ENCODE data around the gene EXOSC7. TPM values are rescaled to one million over a fixed set of nuclear protein-coding genes. Genes with fewer than 3 reads are reported as not detected.
A peak's percentile ranks its signal among the peaks of the same experiment; 100 is the strongest.

EXOSC7 gene
- total and polyA plus RNA-seq, 9 of the 15 experiments (the other 6 are each of a cell fraction or from before 2014, with no cell fraction given): 88.5 to 237 (median 112) TPM

DNA sequence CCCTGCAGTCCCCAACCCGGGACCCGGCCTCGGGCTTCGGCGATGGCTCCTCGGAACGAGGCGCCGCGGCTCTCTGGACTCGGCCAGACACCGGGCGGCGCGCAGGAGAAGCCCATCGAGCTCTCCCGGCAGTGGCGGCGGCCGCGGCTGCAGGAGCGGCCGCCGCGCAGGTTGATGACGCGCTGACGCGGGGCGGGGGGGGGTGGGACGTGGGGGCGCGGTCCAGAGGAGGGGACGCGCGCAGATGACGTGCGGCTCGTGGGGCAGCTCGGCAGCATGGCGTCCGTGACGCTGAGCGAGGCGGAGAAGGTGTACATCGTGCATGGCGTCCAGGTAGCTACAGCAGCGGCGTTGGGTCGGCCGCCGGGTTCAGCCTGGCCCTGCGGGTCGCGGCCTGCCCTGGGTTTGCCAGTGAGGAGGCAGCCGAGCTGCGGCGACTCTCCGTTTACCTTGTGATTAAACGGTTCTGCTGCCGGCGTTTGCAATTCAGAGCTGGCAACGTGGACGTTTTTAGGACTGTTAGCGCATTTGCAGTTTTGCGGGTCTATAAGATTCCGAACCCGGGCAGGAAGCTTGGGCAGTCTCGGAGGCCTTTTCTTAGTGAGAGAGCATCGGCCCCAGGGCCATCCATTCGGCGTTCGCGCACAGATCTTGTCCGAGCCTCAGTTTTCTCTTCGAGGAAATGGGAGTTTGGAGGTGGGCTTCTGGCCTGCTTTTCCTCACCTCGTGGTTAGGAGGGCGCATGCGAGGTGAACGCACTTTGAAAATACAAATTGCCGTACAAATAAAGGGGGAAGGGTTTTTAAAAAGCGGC lies at the start of gene EXOSC7, which contains the start of gene ZDHHC3 (continued):
- TF ChIP-seq, protein P1, sequence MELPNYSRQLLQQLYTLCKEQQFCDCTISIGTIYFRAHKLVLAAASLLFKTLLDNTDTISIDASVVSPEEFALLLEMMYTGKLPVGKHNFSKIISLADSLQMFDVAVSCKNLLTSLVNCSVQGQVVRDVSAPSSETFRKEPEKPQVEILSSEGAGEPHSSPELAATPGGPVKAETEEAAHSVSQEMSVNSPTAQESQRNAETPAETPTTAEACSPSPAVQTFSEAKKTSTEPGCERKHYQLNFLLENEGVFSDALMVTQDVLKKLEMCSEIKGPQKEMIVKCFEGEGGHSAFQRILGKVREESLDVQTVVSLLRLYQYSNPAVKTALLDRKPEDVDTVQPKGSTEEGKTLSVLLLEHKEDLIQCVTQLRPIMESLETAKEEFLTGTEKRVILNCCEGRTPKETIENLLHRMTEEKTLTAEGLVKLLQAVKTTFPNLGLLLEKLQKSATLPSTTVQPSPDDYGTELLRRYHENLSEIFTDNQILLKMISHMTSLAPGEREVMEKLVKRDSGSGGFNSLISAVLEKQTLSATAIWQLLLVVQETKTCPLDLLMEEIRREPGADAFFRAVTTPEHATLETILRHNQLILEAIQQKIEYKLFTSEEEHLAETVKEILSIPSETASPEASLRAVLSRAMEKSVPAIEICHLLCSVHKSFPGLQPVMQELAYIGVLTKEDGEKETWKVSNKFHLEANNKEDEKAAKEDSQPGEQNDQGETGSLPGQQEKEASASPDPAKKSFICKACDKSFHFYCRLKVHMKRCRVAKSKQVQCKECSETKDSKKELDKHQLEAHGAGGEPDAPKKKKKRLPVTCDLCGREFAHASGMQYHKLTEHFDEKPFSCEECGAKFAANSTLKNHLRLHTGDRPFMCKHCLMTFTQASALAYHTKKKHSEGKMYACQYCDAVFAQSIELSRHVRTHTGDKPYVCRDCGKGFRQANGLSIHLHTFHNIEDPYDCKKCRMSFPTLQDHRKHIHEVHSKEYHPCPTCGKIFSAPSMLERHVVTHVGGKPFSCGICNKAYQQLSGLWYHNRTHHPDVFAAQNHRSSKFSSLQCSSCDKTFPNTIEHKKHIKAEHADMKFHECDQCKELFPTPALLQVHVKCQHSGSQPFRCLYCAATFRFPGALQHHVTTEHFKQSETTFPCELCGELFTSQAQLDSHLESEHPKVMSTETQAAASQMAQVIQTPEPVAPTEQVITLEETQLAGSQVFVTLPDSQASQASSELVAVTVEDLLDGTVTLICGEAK (IDR thresholded peaks at IDR 0.05): peak; percentile 24; the same call in 1 of the 2 replicates
- TF ChIP-seq, protein P1 (CRISPR knock-in tag; IDR thresholded peaks at IDR 0.05): no peak
- no peak for TF ChIP-seq ELF4 (CRISPR knock-in tag; IDR thresholded peaks at IDR 0.05)
- peak; percentile 45 to 59; a peak in 2 of 4 replicates for TF ChIP-seq FOXK2 (conservative IDR thresholded peaks at IDR 0.05 in 1 of 2, IDR thresholded peaks at IDR 0.05 in 1 of 2; ENCODE audit: low read depth in 2 of 2)
- no peak for TF ChIP-seq NR2C1 (IDR thresholded peaks at IDR 0.05)
- no peak for TF ChIP-seq NR2C1 (tag; IDR thresholded peaks at IDR 0.05)
- TF ChIP-seq, protein P2, sequence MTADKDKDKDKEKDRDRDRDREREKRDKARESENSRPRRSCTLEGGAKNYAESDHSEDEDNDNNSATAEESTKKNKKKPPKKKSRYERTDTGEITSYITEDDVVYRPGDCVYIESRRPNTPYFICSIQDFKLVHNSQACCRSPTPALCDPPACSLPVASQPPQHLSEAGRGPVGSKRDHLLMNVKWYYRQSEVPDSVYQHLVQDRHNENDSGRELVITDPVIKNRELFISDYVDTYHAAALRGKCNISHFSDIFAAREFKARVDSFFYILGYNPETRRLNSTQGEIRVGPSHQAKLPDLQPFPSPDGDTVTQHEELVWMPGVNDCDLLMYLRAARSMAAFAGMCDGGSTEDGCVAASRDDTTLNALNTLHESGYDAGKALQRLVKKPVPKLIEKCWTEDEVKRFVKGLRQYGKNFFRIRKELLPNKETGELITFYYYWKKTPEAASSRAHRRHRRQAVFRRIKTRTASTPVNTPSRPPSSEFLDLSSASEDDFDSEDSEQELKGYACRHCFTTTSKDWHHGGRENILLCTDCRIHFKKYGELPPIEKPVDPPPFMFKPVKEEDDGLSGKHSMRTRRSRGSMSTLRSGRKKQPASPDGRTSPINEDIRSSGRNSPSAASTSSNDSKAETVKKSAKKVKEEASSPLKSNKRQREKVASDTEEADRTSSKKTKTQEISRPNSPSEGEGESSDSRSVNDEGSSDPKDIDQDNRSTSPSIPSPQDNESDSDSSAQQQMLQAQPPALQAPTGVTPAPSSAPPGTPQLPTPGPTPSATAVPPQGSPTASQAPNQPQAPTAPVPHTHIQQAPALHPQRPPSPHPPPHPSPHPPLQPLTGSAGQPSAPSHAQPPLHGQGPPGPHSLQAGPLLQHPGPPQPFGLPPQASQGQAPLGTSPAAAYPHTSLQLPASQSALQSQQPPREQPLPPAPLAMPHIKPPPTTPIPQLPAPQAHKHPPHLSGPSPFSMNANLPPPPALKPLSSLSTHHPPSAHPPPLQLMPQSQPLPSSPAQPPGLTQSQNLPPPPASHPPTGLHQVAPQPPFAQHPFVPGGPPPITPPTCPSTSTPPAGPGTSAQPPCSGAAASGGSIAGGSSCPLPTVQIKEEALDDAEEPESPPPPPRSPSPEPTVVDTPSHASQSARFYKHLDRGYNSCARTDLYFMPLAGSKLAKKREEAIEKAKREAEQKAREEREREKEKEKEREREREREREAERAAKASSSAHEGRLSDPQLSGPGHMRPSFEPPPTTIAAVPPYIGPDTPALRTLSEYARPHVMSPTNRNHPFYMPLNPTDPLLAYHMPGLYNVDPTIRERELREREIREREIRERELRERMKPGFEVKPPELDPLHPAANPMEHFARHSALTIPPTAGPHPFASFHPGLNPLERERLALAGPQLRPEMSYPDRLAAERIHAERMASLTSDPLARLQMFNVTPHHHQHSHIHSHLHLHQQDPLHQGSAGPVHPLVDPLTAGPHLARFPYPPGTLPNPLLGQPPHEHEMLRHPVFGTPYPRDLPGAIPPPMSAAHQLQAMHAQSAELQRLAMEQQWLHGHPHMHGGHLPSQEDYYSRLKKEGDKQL (CRISPR knock-in tag; IDR thresholded peaks at IDR 0.05; ENCODE audit: borderline replicate concordance): no peak
- TF ChIP-seq, protein P3, sequence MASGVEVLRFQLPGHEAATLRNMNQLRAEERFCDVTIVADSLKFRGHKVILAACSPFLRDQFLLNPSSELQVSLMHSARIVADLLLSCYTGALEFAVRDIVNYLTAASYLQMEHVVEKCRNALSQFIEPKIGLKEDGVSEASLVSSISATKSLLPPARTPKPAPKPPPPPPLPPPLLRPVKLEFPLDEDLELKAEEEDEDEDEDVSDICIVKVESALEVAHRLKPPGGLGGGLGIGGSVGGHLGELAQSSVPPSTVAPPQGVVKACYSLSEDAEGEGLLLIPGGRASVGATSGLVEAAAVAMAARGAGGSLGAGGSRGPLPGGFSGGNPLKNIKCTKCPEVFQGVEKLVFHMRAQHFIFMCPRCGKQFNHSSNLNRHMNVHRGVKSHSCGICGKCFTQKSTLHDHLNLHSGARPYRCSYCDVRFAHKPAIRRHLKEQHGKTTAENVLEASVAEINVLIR (CRISPR knock-in tag; IDR thresholded peaks at IDR 0.05): peak; percentile 87
- no peak for TF ChIP-seq ESRRB (CRISPR knock-in tag; IDR thresholded peaks at IDR 0.05; ENCODE audit: borderline replicate concordance)
- TF ChIP-seq ZNF263 (CRISPR knock-in tag; IDR thresholded peaks at IDR 0.05; ENCODE audit: borderline replicate concordance): no peak
- TF ChIP-seq SMARCA4 (IDR thresholded peaks at IDR 0.05): no peak
- TF ChIP-seq ADNP (tag; IDR thresholded peaks at IDR 0.05): no peak

All from K562 (cell line).